LNCAP (cell line): ENCODE results near the gene ZNF358.

ENCODE experiments used
- CTCF ChIP-seq: fragments of 450-650 bp; IDR thresholded peaks from 2 replicates; pipeline ENCODE4 v1.5.1; 2017; ENCODE audit warnings: mild to moderate bottlenecking

Gene ZNF358

GRCh38 chr19:7528522-7529245 is 12.8 kb downstream of the ZNF358 start:
- no peak for TF ChIP-seq CTCF

- no peak for TF ChIP-seq CTCF
These were observed 13.3 kb downstream of the ZNF358 start for GRCh38 chr19:7529246-7529600.

DNA sequence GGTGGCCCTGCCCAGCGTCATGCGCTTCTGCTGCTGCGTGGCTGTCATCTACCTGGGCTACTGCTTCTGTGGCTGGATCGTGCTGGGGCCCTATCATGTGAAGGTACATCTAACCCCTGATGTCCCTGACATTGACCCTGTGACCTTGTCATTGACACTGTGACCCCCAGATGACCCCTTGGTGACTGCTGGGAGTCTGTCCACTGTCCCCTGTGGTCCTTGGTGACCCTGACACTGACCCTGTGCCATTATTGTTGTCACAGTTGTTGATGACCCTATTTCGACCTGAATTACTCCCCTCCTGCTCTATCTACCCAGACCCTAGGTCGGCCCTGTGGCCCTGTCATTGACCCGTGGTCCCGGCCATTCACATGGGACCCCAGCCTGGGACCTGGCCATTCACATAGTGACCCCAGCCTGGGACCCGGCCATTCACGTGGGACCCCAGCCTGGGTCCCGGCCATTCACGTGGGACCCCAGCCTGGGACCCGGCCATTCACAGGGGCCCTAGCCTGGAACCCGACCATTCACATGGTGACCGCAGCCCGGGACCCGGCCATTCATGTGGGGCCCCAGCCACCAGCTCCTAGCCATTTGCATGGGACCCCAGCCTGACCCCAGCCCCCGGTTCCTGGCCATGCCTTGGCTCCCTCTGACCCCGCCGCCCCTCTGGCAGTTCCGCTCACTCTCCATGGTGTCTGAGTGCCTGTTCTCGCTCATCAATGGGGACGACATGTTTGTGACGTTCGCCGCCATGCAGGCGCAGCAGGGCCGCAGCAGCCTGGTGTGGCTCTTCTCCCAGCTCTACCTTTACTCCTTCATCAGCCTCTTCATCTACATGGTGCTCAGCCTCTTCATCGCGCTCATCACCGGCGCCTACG is 13.9 kb downstream of the ZNF358 start:
- TF ChIP-seq CTCF, result no peak

GRCh38 chr19:7533281-7533885 is 17.5 kb downstream of the ZNF358 start:
- TF ChIP-seq CTCF, result no peak

DNA sequence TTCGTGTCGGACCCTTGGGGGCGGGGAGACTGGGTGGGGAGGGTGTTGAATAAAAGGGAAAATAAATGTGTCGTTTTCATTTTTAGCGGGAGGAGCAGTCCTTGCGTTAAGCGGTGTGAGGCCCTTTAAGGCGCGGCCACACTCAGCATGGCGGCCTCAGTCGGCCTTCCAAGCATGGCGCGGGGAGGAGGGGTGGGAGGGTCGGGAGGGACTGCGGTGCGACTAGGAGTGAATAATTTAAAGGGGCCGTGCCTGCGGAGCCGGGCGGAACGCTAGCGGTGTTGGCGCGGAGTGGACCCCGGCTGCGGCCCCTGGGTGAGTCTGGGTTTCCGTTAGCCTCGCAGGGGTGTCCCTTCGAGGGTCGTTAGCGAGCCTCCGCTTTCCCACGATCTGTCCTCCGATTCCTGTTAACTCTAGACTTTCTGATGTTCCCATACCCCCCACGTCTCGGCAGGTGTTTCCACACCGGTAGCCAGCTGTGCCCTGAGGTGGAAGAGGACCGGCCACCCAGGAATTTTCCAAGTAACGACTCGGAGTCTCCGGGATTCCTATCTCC is 18.1 kb downstream of the ZNF358 start:
- TF ChIP-seq CTCF, result no peak

GRCh38 chr19:7534531-7535046 is 18.7 kb downstream of the ZNF358 start:
- no peak; the same call in 1 of the 2 replicates for TF ChIP-seq CTCF
